GM21737 (cell line): ENCODE measurements around the gene TPH2.

ENCODE experiments used
- ATAC-seq: cut with Tn5 transposase; IDR thresholded peaks from one replicate; pipeline ENCODE4 v1.9.1; 2021; ENCODE audit warnings: mild to moderate bottlenecking, moderate library complexity; ENCODE audit not compliant: unreplicated experiment

The TPH2 gene

GRCh38 chr12:72030277-72030676 lies 91.6 kb downstream of the TPH2 start:
- no peak for ATAC-seq

DNA sequence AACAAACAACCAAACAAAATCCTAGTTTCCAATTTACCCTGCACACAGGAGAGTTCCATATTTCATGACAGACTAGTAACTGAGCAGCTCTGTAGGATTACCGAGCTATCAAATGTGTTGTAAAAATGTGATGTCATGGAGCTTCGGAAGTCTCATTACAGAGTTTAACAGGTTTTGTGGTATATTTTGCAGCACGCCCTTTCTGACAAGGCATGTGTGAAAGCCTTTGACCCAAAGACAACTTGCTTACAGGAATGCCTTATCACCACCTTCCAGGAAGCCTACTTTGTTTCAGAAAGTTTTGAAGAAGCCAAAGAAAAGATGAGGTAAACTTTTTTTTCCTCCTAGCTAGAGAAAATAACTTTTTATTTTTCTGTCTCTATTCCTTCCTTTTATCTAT lies 92.4 kb downstream of the TPH2 start:
- ATAC-seq, result no peak

DNA sequence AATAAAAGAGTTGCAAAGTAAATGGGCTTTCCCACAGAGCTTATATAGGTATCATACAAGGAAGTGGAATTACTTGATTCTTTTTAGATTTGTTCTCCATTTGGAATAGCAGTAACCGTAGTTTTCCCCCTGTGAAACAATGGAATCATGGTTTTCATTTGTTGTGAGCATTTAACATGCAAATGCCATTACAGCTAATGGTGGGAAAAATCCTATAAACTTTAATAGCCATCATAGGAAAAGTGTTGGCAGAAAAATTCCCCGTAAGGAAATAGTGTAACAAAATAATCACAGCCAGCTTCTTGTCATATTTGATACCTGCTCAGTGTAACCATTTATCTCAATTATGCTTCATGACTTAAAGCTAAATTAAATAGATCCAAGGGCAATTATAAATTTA lies 95.3 kb downstream of the TPH2 start:
- no peak for ATAC-seq

GRCh38 chr12:72035625-72036024 lies 97.0 kb downstream of the TPH2 start:
- ATAC-seq, result no peak

- no peak for ATAC-seq
These were observed 97.7 kb downstream of the TPH2 start for GRCh38 chr12:72036393-72036792.

DNA sequence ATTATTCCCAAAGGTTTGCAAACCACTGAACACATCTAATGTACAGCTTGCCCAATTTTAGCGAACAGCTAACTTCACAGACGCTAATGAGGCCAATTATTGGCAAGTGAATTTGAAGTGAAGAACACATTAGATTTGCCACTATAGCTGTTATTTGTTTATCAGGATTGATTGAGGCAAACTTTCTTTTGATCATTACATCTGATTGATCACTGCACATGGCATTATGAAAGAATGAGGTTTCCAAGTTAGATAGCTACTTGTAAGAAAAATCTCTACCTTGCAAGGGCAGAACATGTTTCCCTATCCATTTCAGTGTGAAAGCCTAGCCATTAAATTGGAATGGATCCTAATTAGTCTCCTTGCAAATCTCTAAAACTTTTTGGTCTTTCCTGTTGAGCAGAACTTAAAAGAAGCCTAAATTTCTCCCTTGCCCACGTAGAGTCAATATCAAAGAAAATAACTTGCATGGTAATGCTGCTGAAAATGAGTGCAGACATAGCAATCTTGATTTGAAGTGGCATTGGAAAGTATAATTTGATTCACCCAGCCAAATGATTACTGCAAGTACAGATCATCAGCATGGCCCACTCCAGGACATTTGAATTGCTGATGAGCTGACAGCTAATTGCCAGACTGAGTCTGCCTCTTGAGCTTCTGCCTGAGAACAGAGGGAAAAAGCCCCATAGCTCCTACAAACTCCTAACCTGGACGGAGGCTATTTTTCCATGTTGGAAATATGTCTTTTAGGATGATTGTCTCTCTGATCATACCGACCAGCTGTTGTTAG lies 98.6 kb downstream of the TPH2 start:
- ATAC-seq, result no peak

GRCh38 chr12:72041811-72042210 lies 103.2 kb downstream of the TPH2 start:
- ATAC-seq, result no peak

GRCh38 chr12:72053604-72054003 lies 115.0 kb downstream of the TPH2 start:
- no peak for ATAC-seq

GRCh38 chr12:72054511-72054910 lies 115.9 kb downstream of the TPH2 start:
- no peak for ATAC-seq

DNA sequence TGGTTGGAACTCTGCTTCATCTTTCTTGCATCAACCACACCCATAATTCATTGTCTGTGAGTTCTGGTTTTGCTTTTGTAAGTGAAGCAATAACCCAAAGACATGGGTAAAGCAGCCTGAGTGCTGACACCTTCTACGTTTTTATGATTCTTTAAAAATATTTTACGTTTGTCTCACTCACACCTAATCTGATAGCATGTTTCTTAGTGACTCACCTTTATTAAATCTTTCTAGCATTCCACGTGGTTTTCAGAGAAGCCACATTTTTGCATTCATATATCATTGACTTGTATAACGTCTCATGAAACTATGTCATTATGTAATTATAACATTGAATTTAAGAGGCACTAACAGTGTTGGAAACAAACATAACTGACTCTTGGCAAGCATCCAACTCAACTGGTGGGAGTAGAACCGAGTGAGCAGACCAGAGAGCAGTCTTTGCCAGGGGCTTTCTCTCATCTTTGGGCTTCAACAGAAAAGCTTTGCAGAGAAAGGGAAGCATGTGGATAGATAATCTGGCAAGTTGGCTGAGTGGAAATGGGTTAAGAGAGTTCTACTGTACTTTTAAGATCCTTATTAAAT lies 118.8 kb downstream of the TPH2 start:
- ATAC-seq, result no peak

DNA sequence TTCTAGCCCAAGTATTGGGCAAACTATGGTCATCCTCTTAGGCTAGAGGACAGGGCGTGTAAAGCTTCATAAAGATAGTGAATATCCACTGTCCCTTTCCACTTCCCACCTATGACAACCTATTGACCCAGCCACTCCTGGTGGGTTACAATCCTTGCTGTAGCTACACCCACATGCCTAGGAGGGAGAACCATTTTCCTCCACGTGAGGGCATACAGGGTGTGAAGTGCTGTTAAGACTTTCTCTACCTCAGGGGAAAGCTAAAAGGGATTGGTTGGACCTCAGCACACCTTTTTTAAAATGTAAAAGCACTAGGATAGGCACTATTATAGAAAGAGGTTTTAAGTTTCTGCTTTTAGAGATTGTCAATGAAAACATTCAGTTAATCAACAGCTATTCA lies 124.4 kb downstream of the TPH2 start:
- ATAC-seq, result no peak

DNA sequence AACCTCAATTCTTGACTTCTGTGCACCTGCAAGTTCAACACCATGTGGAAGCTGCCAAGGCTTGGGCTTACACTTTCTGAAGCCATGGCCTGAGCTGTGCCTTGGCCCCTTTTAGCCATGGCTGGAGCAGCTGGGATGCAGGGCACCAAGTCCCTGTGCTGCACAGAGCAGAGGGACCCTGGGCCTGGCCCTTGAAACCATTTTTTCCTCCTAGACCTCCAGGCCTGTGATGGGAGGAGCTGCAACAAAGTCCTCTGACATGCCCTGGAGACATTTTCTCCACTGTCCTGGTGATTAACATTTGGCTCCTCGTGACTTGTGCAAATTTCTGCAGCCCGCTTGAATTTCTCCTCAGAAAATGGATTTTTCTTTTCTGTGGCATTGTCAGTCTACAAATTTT lies 132.4 kb downstream of the TPH2 start:
- no peak for ATAC-seq

- no peak for ATAC-seq
These were observed 134.1 kb downstream of the TPH2 start for GRCh38 chr12:72072592-72073212.

DNA sequence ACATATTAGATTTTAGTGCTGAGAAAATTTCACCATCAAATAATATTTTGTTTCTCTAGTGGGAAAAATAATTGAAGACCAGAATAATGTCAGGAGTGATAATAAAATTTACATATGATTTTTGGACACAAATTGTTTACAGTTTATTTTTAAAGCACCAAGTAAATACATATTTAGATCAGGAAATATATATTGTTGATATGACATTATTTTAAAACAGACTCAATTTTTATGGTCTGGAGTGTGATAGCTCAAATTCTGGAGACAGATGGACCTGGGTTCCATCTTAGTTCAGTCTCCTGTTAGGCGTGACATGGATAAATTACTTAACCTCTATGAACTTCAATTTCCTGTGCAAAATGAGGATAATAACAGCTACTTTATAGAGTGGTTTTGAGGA lies 135.4 kb downstream of the TPH2 start:
- ATAC-seq, result no peak

GRCh38 chr12:72074956-72075355 lies 136.3 kb downstream of the TPH2 start:
- ATAC-seq, result no peak

GRCh38 chr12:72075401-72075800 lies 136.8 kb downstream of the TPH2 start:
- no peak for ATAC-seq

DNA sequence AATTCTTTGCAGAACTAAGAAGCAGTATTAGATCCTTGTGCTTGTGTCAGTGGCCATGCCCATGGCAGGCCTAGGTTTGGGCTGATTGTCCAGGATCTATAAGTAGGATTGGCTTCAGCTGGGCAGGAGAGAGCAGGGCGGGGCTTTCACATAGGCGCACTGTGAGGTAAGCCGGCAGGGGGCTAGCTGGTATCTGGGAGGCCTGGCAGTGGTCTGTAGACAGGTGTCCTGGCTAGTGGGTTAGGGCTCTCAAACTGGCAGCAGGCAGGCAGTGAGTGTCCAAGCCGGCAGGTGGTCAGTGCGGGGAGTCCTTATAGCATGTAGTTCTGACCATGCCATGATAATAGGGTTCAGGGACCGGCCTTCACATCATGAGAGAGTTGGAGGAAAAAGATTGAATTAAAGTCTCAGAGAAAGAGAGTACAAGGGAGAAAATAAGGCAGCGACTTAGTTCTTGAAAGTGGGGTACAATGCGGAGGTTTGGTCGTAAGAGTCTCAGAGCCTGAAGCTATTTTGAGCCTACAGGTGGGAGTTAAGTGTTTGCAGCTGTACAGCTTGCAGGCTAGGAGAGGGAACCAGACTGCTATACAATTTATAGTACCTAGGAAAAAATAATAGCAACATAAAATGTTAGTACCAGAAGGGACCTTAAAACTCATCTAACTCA lies 137.4 kb downstream of the TPH2 start:
- ATAC-seq, result no peak

- no peak for ATAC-seq
These were observed 137.9 kb downstream of the TPH2 start for GRCh38 chr12:72076558-72076915.

- no peak for ATAC-seq
These were observed 138.6 kb downstream of the TPH2 start for GRCh38 chr12:72077111-72077820.

DNA sequence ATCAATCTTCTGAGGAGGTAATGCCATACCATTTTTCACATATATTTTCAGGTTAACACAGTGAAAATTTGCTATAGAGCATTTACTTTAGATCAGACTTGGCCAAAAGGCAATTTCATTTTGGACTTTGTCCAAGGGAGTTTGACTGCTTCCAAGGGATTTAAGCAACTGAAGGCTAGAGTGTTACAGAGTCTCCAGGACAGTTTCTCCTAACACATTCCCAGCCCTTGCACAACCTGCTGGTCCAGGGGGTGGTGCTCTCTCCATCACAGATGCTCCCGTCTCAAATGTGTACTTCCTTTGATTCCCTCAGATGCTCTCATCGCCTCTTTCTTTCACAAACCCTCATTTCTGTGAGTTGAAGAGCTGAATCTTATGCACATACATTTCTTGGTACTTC lies 143.1 kb downstream of the TPH2 start:
- ATAC-seq, result no peak
